ENCODE measurements around the gene SLC25A29. TPM values are rescaled to one million over a fixed set of nuclear protein-coding genes. Genes with fewer than 3 reads are reported as not detected.

SLC25A29 gene
- total RNA-seq, 2 donors from 2014 or later: 234 to 263 TPM

- H3K27ac Mint-ChIP-seq: peak overlapping the region; percentile 60
These were observed 10.1 kb downstream of the SLC25A29 start for GRCh38 chr14:100296106-100296651.

DNA sequence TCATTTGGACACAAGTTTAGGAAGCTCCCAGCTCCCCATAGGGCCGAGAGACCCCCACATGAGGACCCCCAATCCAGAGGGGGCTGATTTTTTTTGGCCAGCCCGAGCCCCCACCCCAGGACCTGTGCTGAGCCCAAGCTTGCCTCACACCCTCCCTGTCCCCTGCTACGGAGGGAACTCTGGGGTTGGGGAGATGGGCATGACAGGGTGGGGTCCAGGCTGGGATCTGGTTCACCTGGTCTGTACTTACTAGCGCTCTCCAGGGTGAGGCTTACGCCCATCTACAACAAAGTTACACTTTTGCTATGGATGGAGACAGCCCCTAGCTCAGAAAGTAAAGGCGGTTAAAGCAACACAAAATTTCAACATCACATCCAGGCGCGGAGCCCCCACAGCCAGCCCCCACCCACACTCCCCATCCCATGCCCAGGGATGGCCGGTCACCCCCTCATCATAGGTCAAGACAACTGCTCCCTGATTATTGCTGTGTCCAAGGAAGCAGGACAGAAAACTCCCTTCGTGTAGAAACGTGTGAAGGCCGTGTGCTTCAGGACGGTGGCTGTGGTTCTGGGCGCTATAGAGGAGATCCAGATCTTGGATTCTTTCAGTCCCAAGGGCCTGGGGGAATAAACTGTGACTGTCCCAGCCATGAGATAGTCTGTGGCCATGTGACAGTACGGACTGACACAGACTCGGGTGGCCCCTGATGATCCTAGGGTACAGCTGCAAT, 10.7 kb downstream of the SLC25A29 start:
- Mint-ChIP-seq H3K4me3 (no peak overlapping the region), H3K4me1 (no peaks in the 10 kb centered on the region), H3K36me3 (ENCODE audit: low read depth) (peaks cover 56% of the 10 kb centered on the region), H3K9me3 (no peaks in the 10 kb centered on the region), H3K27ac (no peak overlapping the region), H3K27me3 (ENCODE audit: insufficient read depth) (no peaks in the 10 kb centered on the region)
- no peaks in the 10 kb centered on the region for H3K9me3 ChIP-seq (ENCODE audit: control insufficient read depth, low read length)
- H3K27ac ChIP-seq (ENCODE audit: low read depth, low read length): no peak overlapping the region
- no peaks in the 10 kb centered on the region for H3K27me3 ChIP-seq (ENCODE audit: control insufficient read depth, insufficient read depth, low read length, poor library complexity, severe bottlenecking)
- no peaks in the 10 kb centered on the region for H3K4me1 ChIP-seq (ENCODE audit: control insufficient read depth, insufficient read depth, low read length)
- no peak overlapping the region for H3K4me3 ChIP-seq (ENCODE audit: low read length)
- peaks cover 65% of the 10 kb centered on the region for H3K36me3 ChIP-seq (ENCODE audit: control insufficient read depth, insufficient read depth, low read length)
- TF ChIP-seq CTCF (conservative IDR thresholded peaks at IDR 0.05): no peak
- H3K9ac ChIP-seq (ENCODE audit: extremely low read depth, low read length, poor library complexity, severe bottlenecking): no peak overlapping the region
- 95 to 96% methylated on average over 9 to 16 of the region's 16 CpGs for WGBS, 2 experiments (ENCODE audit: insufficient coverage in 1 of 2, insufficient read length in 1 of 2)
- DNase-seq: no peak

More at GRCh38 chr14:100296106-100296651, 10.1 kb downstream of the SLC25A29 start:
- Mint-ChIP-seq H3K27me3 (ENCODE audit: insufficient read depth) (no peaks in the 10 kb centered on the region), H3K9me3 (no peaks in the 10 kb centered on the region), H3K36me3 (ENCODE audit: low read depth) (peaks cover 51% of the 10 kb centered on the region), H3K4me3 (no peak overlapping the region), H3K4me1 (no peaks in the 10 kb centered on the region)
- H3K4me3 ChIP-seq (ENCODE audit: low read length): no peak overlapping the region
- WGBS, 2 experiments (ENCODE audit: insufficient coverage in 1 of 2, insufficient read length in 1 of 2): 91 to 94% methylated on average over 8 to 9 of the region's 9 CpGs
- no peaks in the 10 kb centered on the region for H3K9me3 ChIP-seq (ENCODE audit: control insufficient read depth, low read length)
- no peak overlapping the region for H3K9ac ChIP-seq (ENCODE audit: extremely low read depth, low read length, poor library complexity, severe bottlenecking)
- H3K36me3 ChIP-seq (ENCODE audit: control insufficient read depth, insufficient read depth, low read length): peaks cover 58% of the 10 kb centered on the region
- H3K27me3 ChIP-seq (ENCODE audit: control insufficient read depth, insufficient read depth, low read length, poor library complexity, severe bottlenecking): no peaks in the 10 kb centered on the region
- no peak for DNase-seq
- no peaks in the 10 kb centered on the region for H3K4me1 ChIP-seq (ENCODE audit: control insufficient read depth, insufficient read depth, low read length)
- no peak for TF ChIP-seq CTCF (conservative IDR thresholded peaks at IDR 0.05)
- no peak overlapping the region for H3K27ac ChIP-seq (ENCODE audit: low read depth, low read length)

GRCh38 chr14:100294963-100295330, 11.3 kb downstream of the SLC25A29 start:
- WGBS, 2 experiments (ENCODE audit: insufficient coverage in 1 of 2, insufficient read length in 1 of 2): 75 to 95% methylated on average over 1 to 2 of the region's 2 CpGs
- H3K36me3 Mint-ChIP-seq (ENCODE audit: low read depth): peaks cover 56% of the 10 kb centered on the region

More at GRCh38 chr14:100294963-100295330, 11.3 kb downstream of the SLC25A29 start:
- Histone ChIP-seq H3K4me3 (ENCODE audit: low read length) (no peak overlapping the region), H3K27ac (ENCODE audit: low read depth, low read length) (no peak overlapping the region), H3K9ac (ENCODE audit: extremely low read depth, low read length, poor library complexity, severe bottlenecking) (no peak overlapping the region), H3K27me3 (ENCODE audit: control insufficient read depth, insufficient read depth, low read length, poor library complexity, severe bottlenecking) (no peaks in the 10 kb centered on the region), H3K36me3 (ENCODE audit: control insufficient read depth, insufficient read depth, low read length) (peaks cover 65% of the 10 kb centered on the region), H3K9me3 (ENCODE audit: control insufficient read depth, low read length) (no peaks in the 10 kb centered on the region), H3K4me1 (ENCODE audit: control insufficient read depth, insufficient read depth, low read length) (no peaks in the 10 kb centered on the region)
- H3K4me1 Mint-ChIP-seq: no peaks in the 10 kb centered on the region
- DNase-seq: peak; percentile 34
- no peaks in the 10 kb centered on the region for H3K9me3 Mint-ChIP-seq
- H3K27me3 Mint-ChIP-seq (ENCODE audit: insufficient read depth): no peaks in the 10 kb centered on the region
- no peak overlapping the region for H3K4me3 Mint-ChIP-seq
- TF ChIP-seq CTCF (conservative IDR thresholded peaks at IDR 0.05): no peak
- H3K27ac Mint-ChIP-seq: no peak overlapping the region

Measured in endodermal cell (in vitro differentiated cells).